Osteoblast (primary cell): ENCODE results near the gene GRIK2. TPM values are rescaled to one million over a fixed set of nuclear protein-coding genes. Genes with fewer than 3 reads are reported as not detected.

Experiments
- DNase-seq: peaks from one replicate; pipeline ENCODE4 v3.0.0; 2011; ENCODE audit warnings: low spot score, mixed read lengths; ENCODE audit not compliant: insufficient read length; ENCODE audit errors: missing footprints
- H2AFZ ChIP-seq: 2 replicates; pipeline ENCODE4 v1.6.0; 2011; ENCODE audit warnings: mild to moderate bottlenecking, low read length
- H3K27ac ChIP-seq: 2 replicates; pipeline ENCODE4 v1.5.1; 2011; ENCODE audit warnings: mild to moderate bottlenecking, low read depth, low read length, moderate library complexity
- H3K27me3 ChIP-seq: 2 replicates; pipeline ENCODE4 v1.6.0; 2012; ENCODE audit warnings: mild to moderate bottlenecking, control low read depth, inconsistent platforms, low read length, moderate library complexity; ENCODE audit not compliant: insufficient read depth
- H3K36me3 ChIP-seq: 2 replicates; pipeline ENCODE4 v1.5.1; 2011; ENCODE audit warnings: mild to moderate bottlenecking, low read length, control low read depth, moderate library complexity; ENCODE audit not compliant: insufficient read depth
- H3K4me1 ChIP-seq: 2 replicates; pipeline ENCODE4 v1.5.1; 2011; ENCODE audit warnings: mild to moderate bottlenecking, low read length, control low read depth, moderate library complexity; ENCODE audit not compliant: insufficient read depth
- H3K4me2 ChIP-seq: 2 replicates; pipeline ENCODE4 v1.6.0; 2011; ENCODE audit warnings: mild to moderate bottlenecking, low read length; ENCODE audit not compliant: insufficient read depth
- H3K4me3 ChIP-seq: fragments of 200-600 bp; sonication (generic); 3 replicates; pipeline ENCODE4 v1.5.1; 2012; ENCODE audit warnings: mild to moderate bottlenecking, low read length, inconsistent platforms; ENCODE audit not compliant: insufficient read depth
- H3K79me2 ChIP-seq: 2 replicates; pipeline ENCODE4 v1.6.0; 2012; ENCODE audit warnings: mild to moderate bottlenecking, low read length, control low read depth, inconsistent platforms; ENCODE audit not compliant: insufficient read depth
- H3K9me3 ChIP-seq: 2 replicates; pipeline ENCODE4 v1.5.1; 2011; ENCODE audit warnings: low read depth, low read length, control low read depth
- H4K20me1 ChIP-seq: 2 replicates; pipeline ENCODE4 v1.6.0; 2012; ENCODE audit warnings: mild to moderate bottlenecking, low read length, control low read depth; ENCODE audit not compliant: insufficient read depth
- total RNA-seq: library from RNA; depleted of rRNA; stranded (reverse); fragments of >200 nt; gene quantifications from 2 replicates; pipeline ENCODE4 v1.2.3, GENCODE V29; 2012
- TF ChIP-seq, protein P1 (sequence below): IDR thresholded peaks from 2 replicates; pipeline ENCODE4 v1.5.1; 2011; ENCODE audit warnings: mild to moderate bottlenecking, low read depth, low read length, moderate library complexity; ENCODE audit errors: extremely low read depth

The GRIK2 gene
- total RNA-seq, 1 donor = 0.72 TPM

GRCh38 chr6:101686653-101687052 lies 293.1 kb downstream of the GRIK2 start:
- no peak overlapping the region for H3K4me2 ChIP-seq
- no peaks in the 10 kb centered on the region for H4K20me1 ChIP-seq
- H3K27me3 ChIP-seq = no peaks in the 10 kb centered on the region
- no peaks in the 10 kb centered on the region for H3K4me1 ChIP-seq
- H3K9me3 ChIP-seq = no peaks in the 10 kb centered on the region
- no peak overlapping the region for H3K4me3 ChIP-seq
- no peak overlapping the region for H2AFZ ChIP-seq
- H3K79me2 ChIP-seq = no peaks in the 10 kb centered on the region
- no peak overlapping the region for H3K27ac ChIP-seq
- no peaks in the 10 kb centered on the region for H3K36me3 ChIP-seq
- no peak for DNase-seq
- TF ChIP-seq, protein P1, sequence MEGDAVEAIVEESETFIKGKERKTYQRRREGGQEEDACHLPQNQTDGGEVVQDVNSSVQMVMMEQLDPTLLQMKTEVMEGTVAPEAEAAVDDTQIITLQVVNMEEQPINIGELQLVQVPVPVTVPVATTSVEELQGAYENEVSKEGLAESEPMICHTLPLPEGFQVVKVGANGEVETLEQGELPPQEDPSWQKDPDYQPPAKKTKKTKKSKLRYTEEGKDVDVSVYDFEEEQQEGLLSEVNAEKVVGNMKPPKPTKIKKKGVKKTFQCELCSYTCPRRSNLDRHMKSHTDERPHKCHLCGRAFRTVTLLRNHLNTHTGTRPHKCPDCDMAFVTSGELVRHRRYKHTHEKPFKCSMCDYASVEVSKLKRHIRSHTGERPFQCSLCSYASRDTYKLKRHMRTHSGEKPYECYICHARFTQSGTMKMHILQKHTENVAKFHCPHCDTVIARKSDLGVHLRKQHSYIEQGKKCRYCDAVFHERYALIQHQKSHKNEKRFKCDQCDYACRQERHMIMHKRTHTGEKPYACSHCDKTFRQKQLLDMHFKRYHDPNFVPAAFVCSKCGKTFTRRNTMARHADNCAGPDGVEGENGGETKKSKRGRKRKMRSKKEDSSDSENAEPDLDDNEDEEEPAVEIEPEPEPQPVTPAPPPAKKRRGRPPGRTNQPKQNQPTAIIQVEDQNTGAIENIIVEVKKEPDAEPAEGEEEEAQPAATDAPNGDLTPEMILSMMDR = no peak

- Histone ChIP-seq H3K79me2 (no peaks in the 10 kb centered on the region), H3K36me3 (no peaks in the 10 kb centered on the region), H2AFZ (no peak overlapping the region), H3K9me3 (no peaks in the 10 kb centered on the region), H3K4me1 (no peaks in the 10 kb centered on the region), H3K4me3 (no peak overlapping the region), H3K27me3 (no peaks in the 10 kb centered on the region), H3K4me2 (no peak overlapping the region), H3K27ac (no peak overlapping the region), H4K20me1 (no peaks in the 10 kb centered on the region)
- TF ChIP-seq, protein P1 = no peak
- no peak for DNase-seq
Measured at GRCh38 chr6:101689156-101689555, 295.6 kb downstream of the GRIK2 start.

- no peaks in the 10 kb centered on the region for H3K9me3 ChIP-seq
- no peaks in the 10 kb centered on the region for H4K20me1 ChIP-seq
- no peak overlapping the region for H3K27ac ChIP-seq
Measured at GRCh38 chr6:101689695-101690094, 296.2 kb downstream of the GRIK2 start.

DNA sequence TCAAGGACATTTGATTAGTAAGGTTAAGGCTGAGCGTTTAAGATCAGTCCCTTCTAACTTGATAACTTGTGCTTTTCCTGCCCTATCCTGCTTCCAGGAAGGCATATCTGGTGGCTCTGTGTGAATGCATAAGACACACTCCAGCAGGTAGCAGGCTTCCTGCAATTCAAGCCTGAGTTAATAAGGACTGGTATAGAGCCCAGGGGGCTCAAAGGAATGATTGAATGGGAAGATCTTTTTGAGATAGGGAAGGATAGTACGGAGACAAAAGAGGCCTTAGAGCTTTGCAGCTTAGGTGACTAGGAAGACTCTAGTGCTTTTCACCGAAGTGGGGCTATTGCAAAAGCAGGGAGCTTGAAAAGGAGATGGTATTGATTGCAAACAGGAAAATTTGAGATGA lies 307.1 kb downstream of the GRIK2 start:
- no peak overlapping the region for H3K4me2 ChIP-seq
- H3K4me3 ChIP-seq = no peak overlapping the region
- no peaks in the 10 kb centered on the region for H3K36me3 ChIP-seq
- H3K4me1 ChIP-seq = no peaks in the 10 kb centered on the region
- no peaks in the 10 kb centered on the region for H3K79me2 ChIP-seq
- TF ChIP-seq, protein P1 = no peak
- H3K9me3 ChIP-seq = no peaks in the 10 kb centered on the region
- no peaks in the 10 kb centered on the region for H3K27me3 ChIP-seq
- no peak overlapping the region for H3K27ac ChIP-seq
- H4K20me1 ChIP-seq = no peaks in the 10 kb centered on the region
- H2AFZ ChIP-seq = no peak overlapping the region
- DNase-seq = no peak

More at GRCh38 chr6:101689695-101690094, 296.2 kb downstream of the GRIK2 start:
- H3K79me2 ChIP-seq = no peaks in the 10 kb centered on the region
- no peak for DNase-seq
- H2AFZ ChIP-seq = no peak overlapping the region
- H3K4me2 ChIP-seq = no peak overlapping the region
- no peak overlapping the region for H3K4me3 ChIP-seq
- no peaks in the 10 kb centered on the region for H3K27me3 ChIP-seq
- TF ChIP-seq, protein P1 = no peak
- no peaks in the 10 kb centered on the region for H3K4me1 ChIP-seq
- no peaks in the 10 kb centered on the region for H3K36me3 ChIP-seq
